ENCODE results near the gene C2orf68. TPM values are rescaled to one million over a fixed set of nuclear protein-coding genes. Genes with fewer than 3 reads are reported as not detected.

C2orf68 gene
- total and polyA plus RNA-seq, 2 of the 13 experiments (the other 11 are each of a cell fraction or from before 2014, with no cell fraction given), result 47.1 to 77.4 TPM

GRCh38 chr2:85589982-85590791, 21.7 kb downstream of the C2orf68 start (continued):
- no peak for TF ChIP-seq ZNF597 (CRISPR knock-in tag; IDR thresholded peaks at IDR 0.05)
- TF ChIP-seq ZNF737 (CRISPR knock-in tag; IDR thresholded peaks at IDR 0.05; ENCODE audit: borderline replicate concordance), result no peak
- no peak for TF ChIP-seq TOPORS (CRISPR knock-in tag; IDR thresholded peaks at IDR 0.05)
- TF ChIP-seq RXRB (CRISPR knock-in tag; IDR thresholded peaks at IDR 0.05; ENCODE audit: borderline replicate concordance), result peak; percentile 89
- TF ChIP-seq GPBP1L1 (CRISPR knock-in tag; IDR thresholded peaks at IDR 0.05), result no peak
- no peak for TF ChIP-seq BCL3 (CRISPR knock-in tag; IDR thresholded peaks at IDR 0.05)
- no peak for TF ChIP-seq RNF2 (conservative IDR thresholded peaks at IDR 0.05; ENCODE audit: low read depth)
- peak; percentile 90; the same call in 1 of the 2 replicates for TF ChIP-seq ZNF292 (CRISPR knock-in tag; IDR thresholded peaks at IDR 0.05; ENCODE audit: borderline replicate concordance, low read depth)
- no peak for TF ChIP-seq ZBTB34 (CRISPR knock-in tag; IDR thresholded peaks at IDR 0.05)
- TF ChIP-seq ZNF460 (CRISPR knock-in tag; IDR thresholded peaks at IDR 0.05; ENCODE audit: borderline replicate concordance), result no peak
- TF ChIP-seq STAG1 (CRISPR knock-in tag; IDR thresholded peaks at IDR 0.05), result peak; percentile 11; the same call in 1 of the 2 replicates
- no peak for TF ChIP-seq MTERF4 (CRISPR knock-in tag; IDR thresholded peaks at IDR 0.05)
- no peak for TF ChIP-seq ZNF703 (CRISPR knock-in tag; IDR thresholded peaks at IDR 0.05; ENCODE audit: borderline replicate concordance)
- TF ChIP-seq RARG (CRISPR knock-in tag; IDR thresholded peaks at IDR 0.05; ENCODE audit: low read depth), result no peak
- TF ChIP-seq ZFP91 (CRISPR knock-in tag; IDR thresholded peaks at IDR 0.05; ENCODE audit: borderline replicate concordance), result no peak
- no peak for TF ChIP-seq ZMAT5 (CRISPR knock-in tag; IDR thresholded peaks at IDR 0.05; ENCODE audit: borderline replicate concordance, low read depth)
